Measurements from ENCODE around the gene ANKRD9.
"Not testable (repeated sequence)": the region's sequence is repeated elsewhere in the genome, so short reads cannot be mapped to it uniquely, and the experiment has no call there.

Gene ANKRD9, protein sequence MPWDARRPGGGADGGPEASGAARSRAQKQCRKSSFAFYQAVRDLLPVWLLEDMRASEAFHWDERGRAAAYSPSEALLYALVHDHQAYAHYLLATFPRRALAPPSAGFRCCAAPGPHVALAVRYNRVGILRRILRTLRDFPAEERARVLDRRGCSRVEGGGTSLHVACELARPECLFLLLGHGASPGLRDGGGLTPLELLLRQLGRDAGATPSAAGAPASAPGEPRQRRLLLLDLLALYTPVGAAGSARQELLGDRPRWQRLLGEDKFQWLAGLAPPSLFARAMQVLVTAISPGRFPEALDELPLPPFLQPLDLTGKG

GRCh38 chr14:102509746-102510615 is at the start of gene ANKRD9:
Gene ANKRD9, minus strand, starts transcription at chr14:102509776. Its CDS starts 1,887 bp downstream, at chr14:102507889.
- DNase-seq (ENCODE audit: extremely low spot score, insufficient read length, low read depth) = peak; percentile 98
- FAIRE-seq = peak; percentile 85

DNA sequence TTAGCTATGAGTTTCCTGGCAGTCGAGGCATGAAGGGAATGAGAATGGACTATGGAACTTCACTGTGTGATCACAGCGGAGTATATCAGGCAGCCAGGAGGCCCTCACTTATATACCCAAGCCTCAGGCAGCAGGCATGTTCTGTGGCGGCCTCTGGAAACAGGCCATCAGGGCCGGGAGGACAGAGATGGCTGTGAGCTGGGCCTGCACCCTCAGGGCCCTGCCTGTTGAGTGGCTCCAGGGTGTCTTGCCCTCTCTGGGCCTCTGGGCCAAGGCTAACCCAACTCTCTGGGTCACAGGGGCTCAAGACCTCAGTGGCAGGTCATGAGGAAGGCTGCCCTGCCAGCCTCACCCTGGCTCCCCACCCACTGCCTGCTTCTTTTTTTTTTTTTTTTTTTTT is 49.0 kb upstream of the ANKRD9 start:
- FAIRE-seq (no peak), DNase-seq (ENCODE audit: extremely low spot score, insufficient read length, low read depth) (no peak)

DNA sequence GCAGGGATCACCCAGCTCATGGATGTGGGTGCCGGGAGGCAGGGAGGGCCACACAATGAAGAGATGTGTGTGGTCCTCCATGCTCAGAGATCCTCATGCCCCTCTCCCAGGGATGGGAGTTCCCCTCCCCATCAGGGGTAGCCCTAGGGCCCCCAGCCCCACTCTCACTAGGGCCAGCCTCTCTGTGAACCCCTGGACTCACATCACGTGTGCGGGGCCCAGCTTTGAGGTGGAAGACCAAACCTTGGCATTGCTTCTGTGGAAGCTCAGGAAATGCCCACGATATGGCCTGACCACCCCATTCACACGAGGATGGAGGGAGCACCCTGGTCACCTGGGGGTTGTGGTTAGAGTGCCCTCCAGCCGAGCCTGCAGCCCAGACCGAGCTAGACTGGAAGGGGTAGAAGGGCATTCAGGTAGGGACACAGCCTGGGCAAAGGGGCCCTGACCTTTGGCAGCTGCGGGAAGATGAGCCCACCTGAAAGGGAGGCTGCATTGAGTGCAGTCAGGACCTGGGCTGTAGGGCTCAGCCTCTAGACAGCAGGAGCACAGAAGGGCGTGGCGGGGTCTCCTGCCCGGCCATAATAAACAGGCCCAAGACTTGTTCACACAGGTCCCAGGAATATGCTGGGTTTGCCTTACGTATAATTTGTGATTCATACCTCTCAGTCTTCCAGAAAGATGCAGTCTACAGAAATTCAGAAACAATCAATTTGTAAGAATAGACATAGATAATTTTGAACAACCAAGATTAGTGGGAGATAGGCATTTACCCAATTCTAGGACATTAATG is 48.1 kb upstream of the ANKRD9 start:
- no peak for FAIRE-seq

GRCh38 chr14:102556098-102556677 is 46.6 kb upstream of the ANKRD9 start:
- no peak for DNase-seq (ENCODE audit: extremely low spot score, insufficient read length, low read depth)
- FAIRE-seq = no peak

More for the DNA sequence above, 48.1 kb upstream of the ANKRD9 start:
- no peak for DNase-seq (ENCODE audit: extremely low spot score, insufficient read length, low read depth)

- FAIRE-seq (no peak), DNase-seq (ENCODE audit: extremely low spot score, insufficient read length, low read depth) (peak; percentile 33)
These were observed 45.5 kb upstream of the ANKRD9 start for GRCh38 chr14:102554821-102555819.

GRCh38 chr14:102551995-102552705 is 42.6 kb upstream of the ANKRD9 start:
- FAIRE-seq (no peak), DNase-seq (ENCODE audit: extremely low spot score, insufficient read length, low read depth) (no peak)

- not testable (repeated sequence) for FAIRE-seq; DNase-seq (ENCODE audit: extremely low spot score, insufficient read length, low read depth)
These were observed 41.4 kb upstream of the ANKRD9 start for GRCh38 chr14:102550927-102551401.

DNA sequence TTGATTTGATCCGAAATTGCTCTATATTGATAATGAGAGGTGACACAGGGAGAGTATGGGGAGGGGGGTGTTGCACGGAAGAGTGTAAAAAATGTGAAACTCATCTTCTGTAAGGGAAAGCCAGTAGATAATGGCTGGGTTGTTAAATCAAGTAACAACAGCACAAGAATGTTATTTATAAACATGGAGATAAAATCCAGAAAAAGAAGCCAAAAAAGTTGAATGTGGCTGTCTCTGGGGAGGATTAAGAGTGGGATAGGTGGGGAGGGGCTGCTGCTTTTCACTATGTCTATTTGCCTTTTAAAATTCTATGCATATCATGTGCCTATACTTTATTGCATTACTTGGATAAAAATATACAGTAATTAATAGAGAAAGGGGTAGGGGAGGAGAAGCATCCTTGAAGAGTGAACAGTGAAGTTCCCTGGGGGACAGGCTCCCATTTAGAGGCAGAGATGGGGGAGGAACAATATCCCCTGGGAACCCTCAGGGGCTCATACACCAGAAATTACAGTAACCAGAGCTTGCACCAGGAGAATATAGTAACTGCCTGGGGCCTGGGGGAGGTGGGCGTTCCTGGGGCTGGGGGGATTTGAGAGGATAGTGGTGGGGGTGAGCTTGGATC is 39.2 kb upstream of the ANKRD9 start:
- DNase-seq (ENCODE audit: extremely low spot score, insufficient read length, low read depth) = no peak
- no peak for FAIRE-seq

GRCh38 chr14:102545461-102546265 is 36.1 kb upstream of the ANKRD9 start:
- no peak for DNase-seq (ENCODE audit: extremely low spot score, insufficient read length, low read depth)
- no peak for FAIRE-seq

DNA sequence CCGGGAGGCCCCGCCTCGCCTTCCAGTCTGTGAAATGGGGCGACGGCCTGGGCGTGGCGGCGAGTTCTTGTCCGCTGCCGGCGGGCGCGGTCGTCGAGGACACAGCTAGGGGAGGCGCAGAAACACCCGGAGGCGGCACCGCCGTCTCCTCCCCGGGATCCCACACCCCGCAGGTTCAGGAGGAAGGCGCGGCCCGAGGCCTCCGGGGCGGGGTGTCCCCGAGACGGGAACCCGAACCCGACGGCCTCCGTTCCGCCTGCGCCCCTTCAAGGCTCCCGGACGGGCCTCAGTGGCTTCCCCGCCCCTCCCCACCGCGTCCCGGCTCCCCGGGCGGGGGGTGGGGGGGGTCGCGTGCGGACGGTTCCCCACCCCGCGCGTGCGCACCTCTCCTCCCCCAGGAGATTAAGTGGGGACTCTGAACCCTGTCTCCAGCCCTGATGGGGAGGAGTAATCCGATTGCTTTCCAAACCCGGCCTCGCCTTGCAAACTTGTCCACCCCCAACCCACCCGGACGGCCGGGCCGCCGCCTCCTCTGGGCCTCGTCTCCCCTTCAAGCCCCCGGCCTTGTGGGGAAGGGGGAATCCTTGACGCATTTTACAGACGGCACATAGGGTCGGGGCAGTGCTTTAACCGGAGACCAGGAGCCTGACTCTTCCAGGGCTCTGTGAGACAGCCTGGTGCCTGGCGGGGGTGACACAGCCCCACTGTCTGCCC is 35.3 kb upstream of the ANKRD9 start:
- FAIRE-seq (no peak), DNase-seq (ENCODE audit: extremely low spot score, insufficient read length, low read depth) (no peak)

DNA sequence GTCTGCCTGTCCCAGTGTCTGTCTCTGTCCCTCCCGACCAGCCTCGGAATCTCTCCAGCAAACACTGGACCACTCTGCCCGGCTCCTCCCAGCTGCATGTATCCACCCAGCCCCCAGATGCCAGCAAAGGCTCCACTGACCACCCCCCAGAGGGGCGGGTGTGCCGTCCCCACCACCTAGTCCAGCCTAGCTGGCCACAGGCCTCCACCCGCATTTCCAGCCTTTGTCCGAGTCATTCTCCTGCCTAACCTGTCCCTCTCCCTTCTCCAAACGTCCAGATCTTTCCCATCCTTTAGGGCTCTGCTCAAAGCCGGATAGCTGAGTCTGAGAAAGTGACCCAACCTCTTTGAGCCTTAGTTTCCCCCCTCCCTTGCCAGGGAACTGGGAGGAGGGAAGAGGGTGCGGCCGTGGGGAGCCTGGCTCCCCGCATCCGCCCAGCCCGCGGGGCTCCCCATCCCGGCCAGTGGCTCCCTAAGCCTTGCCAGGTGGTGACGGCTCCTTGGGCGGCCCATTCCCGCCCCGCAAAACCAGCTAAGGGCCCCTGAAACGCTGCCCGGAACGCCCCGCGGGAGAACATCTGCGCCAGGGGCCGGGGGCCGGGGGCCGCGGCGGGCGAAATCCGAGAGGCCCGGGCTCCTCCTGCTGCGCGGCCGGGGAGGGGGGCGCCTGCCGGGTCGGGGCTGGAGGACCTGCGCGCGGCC is 34.6 kb upstream of the ANKRD9 start:
- FAIRE-seq = no peak
- DNase-seq (ENCODE audit: extremely low spot score, insufficient read length, low read depth) = no peak

- DNase-seq (ENCODE audit: extremely low spot score, insufficient read length, low read depth) (no peak), FAIRE-seq (no peak)
These were observed 32.2 kb upstream of the ANKRD9 start for GRCh38 chr14:102541771-102542170.

GRCh38 chr14:102541029-102541491 is 31.5 kb upstream of the ANKRD9 start:
- DNase-seq (ENCODE audit: extremely low spot score, insufficient read length, low read depth); FAIRE-seq: not testable (repeated sequence)

GRCh38 chr14:102540315-102541028 is 30.9 kb upstream of the ANKRD9 start:
- FAIRE-seq = no peak

More at GRCh38 chr14:102540315-102541028, 30.9 kb upstream of the ANKRD9 start:
- no peak for DNase-seq (ENCODE audit: extremely low spot score, insufficient read length, low read depth)
